Endometrium (tissue), 2 donors: ENCODE measurements around the gene FLT4.

Experiments used
- FAIRE-seq: peaks from 2 replicates; lab custom pipeline; 2012; peaks lifted over from hg19 to GRCh38; lab: Jason Lieb, UNC
- donor health status: control.
- donor health status: control.

The FLT4 gene

GRCh38 chr5:180606215-180606785 is 43.1 kb downstream of the FLT4 start:
- no peak for FAIRE-seq

- FAIRE-seq: no peak
Observed at GRCh38 chr5:180605554-180606214, 43.7 kb downstream of the FLT4 start.

- FAIRE-seq: no peak
Observed at GRCh38 chr5:180604271-180604670, 45.1 kb downstream of the FLT4 start.

- FAIRE-seq: no peak
Observed at GRCh38 chr5:180603076-180603594, 46.3 kb downstream of the FLT4 start.

GRCh38 chr5:180602481-180603075 is 46.8 kb downstream of the FLT4 start:
- FAIRE-seq: no peak

- FAIRE-seq: no peak
Observed at GRCh38 chr5:180601591-180602480, 47.6 kb downstream of the FLT4 start.

GRCh38 chr5:180600554-180601041 is 48.8 kb downstream of the FLT4 start:
- no peak for FAIRE-seq

- no peak for FAIRE-seq
Observed at GRCh38 chr5:180599981-180600553, 49.3 kb downstream of the FLT4 start.

- no peak for FAIRE-seq
Observed at GRCh38 chr5:180599590-180599914, 49.8 kb downstream of the FLT4 start.

GRCh38 chr5:180598797-180599589 is 50.4 kb downstream of the FLT4 start:
- FAIRE-seq: no peak

DNA sequence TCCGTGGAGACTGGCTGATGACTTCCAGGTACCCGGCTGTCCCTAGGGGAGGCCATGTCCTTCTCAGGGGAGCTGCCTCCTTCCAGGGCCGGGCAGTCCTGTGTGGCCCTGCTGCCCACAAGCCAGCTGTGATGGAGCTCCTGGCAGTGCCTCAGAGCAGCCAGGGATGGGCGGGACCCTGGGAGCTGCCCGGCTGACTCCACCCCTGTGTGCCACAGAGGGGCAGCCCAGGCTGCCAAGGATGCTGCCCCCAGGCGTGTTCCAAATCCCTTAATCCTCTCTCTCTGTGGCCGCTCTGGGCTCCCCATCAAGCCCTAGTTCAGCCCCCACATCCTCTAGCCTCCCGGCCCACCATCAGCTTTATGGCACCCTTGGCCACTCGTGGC is 51.1 kb downstream of the FLT4 start:
- FAIRE-seq: no peak

GRCh38 chr5:180596668-180597231 is 52.6 kb downstream of the FLT4 start:
- FAIRE-seq: no peak

DNA sequence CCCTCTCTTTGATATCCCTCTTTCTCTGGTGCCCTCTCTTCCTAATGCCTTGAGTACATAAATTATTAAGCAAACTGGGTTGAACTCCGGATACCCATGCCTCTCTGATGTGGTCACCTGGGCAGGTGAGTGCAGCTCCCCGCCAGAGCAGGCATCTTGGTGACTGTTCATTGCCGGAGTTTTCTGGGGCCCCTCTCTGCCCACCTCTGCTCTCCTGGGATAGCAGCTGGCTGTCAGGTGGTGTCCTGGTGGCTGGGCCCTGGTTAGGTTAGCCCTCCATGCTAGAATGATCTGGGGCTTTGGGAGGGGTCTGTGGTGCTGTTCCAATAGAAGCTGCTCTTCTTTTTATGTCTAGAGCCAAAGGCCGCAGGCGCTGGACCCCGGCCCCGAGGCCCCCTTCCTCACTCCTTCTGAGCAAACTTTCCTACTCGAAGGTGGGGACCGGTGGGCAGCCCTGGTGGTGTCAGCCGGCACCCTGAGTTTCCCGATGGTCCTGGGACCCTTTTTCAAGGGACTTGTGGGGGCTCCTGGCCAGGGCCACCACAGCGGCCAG is 53.2 kb downstream of the FLT4 start:
- FAIRE-seq: no peak

DNA sequence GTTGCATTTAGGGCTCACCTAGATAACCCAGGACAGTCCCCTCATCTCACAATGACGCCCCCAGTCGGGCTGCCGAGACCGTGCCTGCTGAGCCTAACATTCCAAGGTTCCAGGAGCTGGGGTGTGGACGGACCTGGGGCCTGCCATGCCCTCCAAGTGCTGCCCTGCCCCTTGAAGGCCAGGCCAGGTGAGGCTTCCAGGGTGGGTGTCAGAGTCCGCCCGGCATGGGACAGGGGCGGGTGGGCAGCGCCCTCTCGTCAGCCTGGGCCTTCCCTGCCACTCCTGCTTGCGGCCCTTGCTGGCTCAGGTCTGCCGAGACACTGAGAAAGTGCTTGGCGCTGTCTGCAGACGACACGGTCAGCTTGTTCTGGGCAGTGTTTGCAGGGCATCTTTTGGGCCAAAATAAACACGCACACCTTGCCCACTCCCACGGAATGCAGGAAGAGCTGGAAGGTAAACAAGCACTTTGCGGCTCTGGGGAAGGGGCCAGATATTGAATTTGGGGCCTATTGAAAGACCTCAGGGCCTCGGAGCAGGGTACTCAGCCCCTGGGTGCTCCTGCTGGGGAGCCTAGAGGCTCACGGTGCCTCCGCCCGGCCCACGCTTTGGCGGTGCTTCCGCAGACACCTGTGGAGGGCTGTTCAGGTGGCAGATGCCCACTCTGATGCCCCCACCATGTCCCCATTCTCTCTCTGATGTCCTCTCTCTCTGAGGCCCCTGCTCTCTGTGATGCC is 53.9 kb downstream of the FLT4 start:
- no peak for FAIRE-seq

- FAIRE-seq: no peak
Observed at GRCh38 chr5:180595046-180595379, 54.4 kb downstream of the FLT4 start.

GRCh38 chr5:180594311-180595045 is 54.9 kb downstream of the FLT4 start:
- no peak for FAIRE-seq

GRCh38 chr5:180593446-180594206 is 55.8 kb downstream of the FLT4 start:
- no peak for FAIRE-seq

- no peak for FAIRE-seq
Observed at GRCh38 chr5:180592176-180592575, 57.2 kb downstream of the FLT4 start.
